Breast epithelium (tissue), 4 donors: ENCODE measurements around the gene HNRNPA1L2. TPM values are rescaled to one million over a fixed set of nuclear protein-coding genes. Genes with fewer than 3 reads are reported as not detected.

ENCODE experiments used
- DNase-seq, 2 donors: peaks; one replicate each; pipeline ENCODE4 v3.0.0-alpha.2; 2019; ENCODE audit warnings: low spot score in 2 of 2
- H3K27ac ChIP-seq, 2 donors: fragments of 200-600 bp; sonication (generic) in 1 of 2; one replicate each; pipeline ENCODE4 v1.5.1; 2016 to 2019; ENCODE audit warnings: mild to moderate bottlenecking in 1 of 2
- H3K27me3 ChIP-seq, 2 donors: fragments of 200-600 bp; sonication (generic) in 1 of 2; one replicate each; pipeline versions ENCODE4 v1.5.1 to v1.6.0; 2017 to 2019; ENCODE audit warnings: control low read depth in 1 of 2, mild to moderate bottlenecking in 1 of 2
- H3K36me3 ChIP-seq: fragments of 200-600 bp; one replicate; pipeline ENCODE4 v1.5.1; 2019
- H3K4me1 ChIP-seq, 2 donors: fragments of 200-600 bp; sonication (generic); one replicate each; pipeline ENCODE4 v1.5.1; 2016 to 2019; ENCODE audit warnings: control low read depth in 1 of 2
- H3K4me3 ChIP-seq, 3 donors: fragments of 200-600 bp; sonication (generic); 1 replicate in 2 of 3; 2 replicates in 1 of 3; pipeline ENCODE4 v1.5.1; 2016 to 2019; ENCODE audit warnings: mild to moderate bottlenecking in 3 of 3, moderate library complexity in 2 of 3
- H3K9me3 ChIP-seq, 2 donors: fragments of 200-600 bp; sonication (generic) in 1 of 2; one replicate each; pipeline ENCODE4 v1.5.1; 2016 to 2019; ENCODE audit warnings: control low read depth in 1 of 2
- CTCF ChIP-seq, 3 donors: fragments of 450-650 bp; IDR thresholded peaks; one replicate each; pipeline ENCODE4 v1.5.1; 2016 to 2017; ENCODE audit warnings: antibody characterized with exemption in 3 of 3, mild to moderate bottlenecking in 3 of 3, moderate library complexity in 3 of 3
- POLR2A ChIP-seq: fragments of 450-650 bp; IDR thresholded peaks from one replicate; pipeline ENCODE4 v1.6.1; 2016; ENCODE audit warnings: antibody characterized with exemption, mild to moderate bottlenecking, moderate library complexity
- POLR2AphosphoS5 ChIP-seq, 3 donors: sonication (generic); formaldehyde crosslinking; IDR thresholded peaks; one replicate each; pipeline ENCODE4 v1.6.1; 2017; ENCODE audit warnings: antibody characterized with exemption in 3 of 3
- intact Hi-C: fragments of 100-400 bp; cut with DNase I; formaldehyde crosslinking; loops from one replicate; pipeline ENCODE4 v1.15.1; 2023; ENCODE audit warnings: low total_unique reads
- total RNA-seq, 3 donors: library from RNA; depleted of rRNA; stranded (reverse); fragments of >200 nt; gene quantifications; one replicate each; pipeline ENCODE4 v1.1.0, GENCODE V29; 2016

The HNRNPA1L2 gene
- total RNA-seq, 3 donors from 2014 or later, result 2.4 to 5.7 (median 4.9) TPM

GRCh38 chr13:52644108-52644507 is 1.9 kb downstream of the HNRNPA1L2 start:
- H3K4me3 ChIP-seq, result no peak overlapping the region
- no peak for TF ChIP-seq POLR2AphosphoS5 (IDR thresholded peaks at IDR 0.05)
- TF ChIP-seq POLR2A, result no peak
- DNase-seq, result no peak
- no peak overlapping the region for H3K27ac ChIP-seq
- H3K27me3 ChIP-seq, result no peaks in the 10 kb centered on the region
- no peaks in the 10 kb centered on the region for H3K9me3 ChIP-seq
- no peaks in the 10 kb centered on the region for H3K4me1 ChIP-seq
- H3K36me3 ChIP-seq, result no peaks in the 10 kb centered on the region
- intact Hi-C loops, result loop anchor here (5.0 kb wide), 1 partner anchor 252 kb away; no protein-coding TSS in a partner anchor

GRCh38 chr13:52646967-52647366 is 4.7 kb downstream of the HNRNPA1L2 start:
- peaks cover 0 to 5% of the 10 kb centered on the region in 2 donors for H3K4me1 ChIP-seq
- no peak overlapping the region for H3K27ac ChIP-seq
- H3K27me3 ChIP-seq, result no peaks in the 10 kb centered on the region
- H3K36me3 ChIP-seq, result no peaks in the 10 kb centered on the region
- intact Hi-C loops, result no loop called here
- DNase-seq, result no peak
- no peak for TF ChIP-seq CTCF (IDR thresholded peaks at IDR 0.05)
- no peak for TF ChIP-seq POLR2A
- no peak for TF ChIP-seq POLR2AphosphoS5 (IDR thresholded peaks at IDR 0.05)
- H3K9me3 ChIP-seq, result no peaks in the 10 kb centered on the region
- no peak overlapping the region for H3K4me3 ChIP-seq

- Histone ChIP-seq H3K9me3 (no peaks in the 10 kb centered on the region), H3K4me3 (peak overlapping the region in 1 of 3 donors; percentile 69), H3K4me1 (peaks cover 0 to 5% of the 10 kb centered on the region in 2 donors), H3K27me3 (no peaks in the 10 kb centered on the region), H3K27ac (no peak overlapping the region), H3K36me3 (no peaks in the 10 kb centered on the region)
- no peak for TF ChIP-seq CTCF (IDR thresholded peaks at IDR 0.05)
- TF ChIP-seq POLR2A, result no peak
- TF ChIP-seq POLR2AphosphoS5 (IDR thresholded peaks at IDR 0.05), result no peak
- no peak for DNase-seq
- intact Hi-C loops, result no loop called here
Observed at GRCh38 chr13:52650731-52651130, 8.5 kb downstream of the HNRNPA1L2 start.

- no peaks in the 10 kb centered on the region for H3K9me3 ChIP-seq
- no peaks in the 10 kb centered on the region for H3K27me3 ChIP-seq
- H3K4me1 ChIP-seq, result peaks cover 0 to 5% of the 10 kb centered on the region in 2 donors
- intact Hi-C loops, result no loop called here
- H3K27ac ChIP-seq, result peak overlapping the region; percentile 96 to 99
- peak overlapping the region; percentile 69 to 81 (median 78) for H3K4me3 ChIP-seq
- TF ChIP-seq POLR2A (no peak), CTCF (IDR thresholded peaks at IDR 0.05) (no peak), POLR2AphosphoS5 (IDR thresholded peaks at IDR 0.05) (no peak)
- no peaks in the 10 kb centered on the region for H3K36me3 ChIP-seq
- no peak for DNase-seq
Observed at GRCh38 chr13:52651897-52652195, 9.6 kb downstream of the HNRNPA1L2 start.

- intact Hi-C loops, result no loop called here
- Histone ChIP-seq H3K4me1 (peaks cover 0 to 5% of the 10 kb centered on the region in 2 donors), H3K4me3 (peak within 1 kb of the TSS; percentile 69 to 81 (median 78)), H3K27ac (peak within 1 kb of the TSS; percentile 96 to 99), H3K9me3 (no peaks in the 10 kb centered on the region), H3K27me3 (no peaks in the 10 kb centered on the region), H3K36me3 (no peaks in the 10 kb centered on the region)
- peak; percentile 95 to 96 for DNase-seq
- TF ChIP-seq CTCF (IDR thresholded peaks at IDR 0.05) (peak; percentile 23 to 72 (median 69)), POLR2A (peak; percentile 22), POLR2AphosphoS5 (IDR thresholded peaks at IDR 0.05) (peak; percentile 65 to 93 (median 79))
Observed at GRCh38 chr13:52652196-52652979, 10.2 kb downstream of the HNRNPA1L2 start, which contains the start of gene SUGT1. TSS of gene SUGT1 (plus strand) at chr13:52652836. CDS start at chr13:52652921, 85 bp downstream.
